ENCODE data around the gene ZNF609.

GRCh38 chr15:64513823-64514222 is 53.4 kb downstream of the ZNF609 start:
- TF ChIP-seq POLR2AphosphoS5 (IDR thresholded peaks at IDR 0.05; ENCODE audit: borderline replicate concordance, low read depth, low read length): no peak
- no peak for TF ChIP-seq EZH2 (IDR thresholded peaks at IDR 0.05)

Measured in SK-N-MC (cell line).